Subcutaneous abdominal adipose tissue (tissue), 5 donors: ENCODE measurements around the gene RNU2-1.
"Not testable (repeated sequence)": the region's sequence is repeated elsewhere in the genome, so short reads cannot be mapped to it uniquely, and the experiment has no call there.

Source experiments
- H3K27ac ChIP-seq: one replicate; pipeline ENCODE4 v1.7.0; 2013; ENCODE audit warnings: low read depth, mild to moderate bottlenecking, inconsistent platforms, low read length, moderate library complexity
- H3K27me3 ChIP-seq, 5 donors: one replicate each; pipeline ENCODE4 v1.7.0; 2013; ENCODE audit warnings: low read length in 5 of 5, inconsistent platforms in 1 of 5; ENCODE audit not compliant: control insufficient read depth in 5 of 5, insufficient read depth in 4 of 5
- H3K36me3 ChIP-seq, 5 donors: one replicate each; pipeline ENCODE4 v1.7.0; 2013; ENCODE audit warnings: low read length in 5 of 5; ENCODE audit not compliant: control insufficient read depth in 5 of 5, insufficient read depth in 5 of 5
- H3K4me1 ChIP-seq, 5 donors: one replicate each; pipeline ENCODE4 v1.7.0; 2013; ENCODE audit warnings: low read length in 5 of 5, mild to moderate bottlenecking in 3 of 5, moderate library complexity in 1 of 5; ENCODE audit not compliant: control insufficient read depth in 5 of 5, insufficient read depth in 5 of 5
- H3K4me3 ChIP-seq, 5 donors: one replicate each; pipeline ENCODE4 v1.7.0; 2013; ENCODE audit warnings: low read length in 5 of 5, low read depth in 1 of 5
- H3K9ac ChIP-seq, 5 donors: one replicate each; pipeline ENCODE4 v1.7.0; 2013; ENCODE audit warnings: low read length in 5 of 5, mild to moderate bottlenecking in 4 of 5, moderate library complexity in 3 of 5
- H3K9me3 ChIP-seq, 5 donors: one replicate each; pipeline ENCODE4 v1.7.0; 2013; ENCODE audit warnings: low read length in 5 of 5; ENCODE audit not compliant: control insufficient read depth in 5 of 5
- donor health status: healthy.
- donor health status: healthy.
- donor health status: healthy.
- donor health status: healthy.
- donor health status: healthy.

The RNU2-1 gene

GRCh38 chr17:43216762-43217613, 16.8 kb downstream of the RNU2-1 start:
- H3K27me3 ChIP-seq, result no peaks in the 10 kb centered on the region
- no peak overlapping the region for H3K27ac ChIP-seq
- H3K36me3 ChIP-seq, result peaks cover 0 to 50% (median 26%) of the 10 kb centered on the region in 5 donors

GRCh38 chr17:43216369-43216761, 17.4 kb downstream of the RNU2-1 start:
- Histone ChIP-seq H3K9me3 (no peaks in the 10 kb centered on the region), H3K36me3 (peaks cover 0 to 48% (median 26%) of the 10 kb centered on the region in 5 donors), H3K4me3 (no peak overlapping the region), H3K4me1 (peaks cover 5 to 30% (median 18%) of the 10 kb centered on the region in 5 donors), H3K9ac (no peak overlapping the region), H3K27ac (no peak overlapping the region), H3K27me3 (no peaks in the 10 kb centered on the region)

More at GRCh38 chr17:43216762-43217613, 16.8 kb downstream of the RNU2-1 start:
- H3K4me1 ChIP-seq, result peaks cover 5 to 27% (median 17%) of the 10 kb centered on the region in 5 donors
- no peak overlapping the region for H3K9ac ChIP-seq
- H3K4me3 ChIP-seq, result no peak overlapping the region
- no peaks in the 10 kb centered on the region for H3K9me3 ChIP-seq

GRCh38 chr17:43215341-43215740, 18.4 kb downstream of the RNU2-1 start:
- no peaks in the 10 kb centered on the region for H3K9me3 ChIP-seq
- H3K9ac ChIP-seq, result no peak overlapping the region
- no peaks in the 10 kb centered on the region for H3K27me3 ChIP-seq
- H3K4me3 ChIP-seq, result no peak overlapping the region
- peaks cover 0 to 42% (median 26%) of the 10 kb centered on the region in 5 donors for H3K36me3 ChIP-seq
- H3K4me1 ChIP-seq, result peaks cover 5 to 35% (median 24%) of the 10 kb centered on the region in 5 donors
- no peak overlapping the region for H3K27ac ChIP-seq

- no peak overlapping the region for H3K9ac ChIP-seq
These were observed 20.2 kb downstream of the RNU2-1 start for GRCh38 chr17:43213545-43213944.

GRCh38 chr17:43212641-43213490, 20.9 kb downstream of the RNU2-1 start:
- Histone ChIP-seq H3K4me3 (peak overlapping the region; percentile 77 to 86 (median 81)), H3K9ac (peak overlapping the region in 4 of 5 donors; percentile 81 to 93 (median 92)), H3K27ac (peak overlapping the region; percentile 45), H3K9me3 (no peaks in the 10 kb centered on the region), H3K27me3 (no peaks in the 10 kb centered on the region), H3K4me1 (peaks cover 5 to 31% (median 20%) of the 10 kb centered on the region in 5 donors), H3K36me3 (peaks cover 15 to 55% (median 38%) of the 10 kb centered on the region in 5 donors)

More at GRCh38 chr17:43213545-43213944, 20.2 kb downstream of the RNU2-1 start:
- Histone ChIP-seq H3K4me3 (peak overlapping the region in 3 of 5 donors; percentile 23 to 85 (median 81)), H3K9me3 (no peaks in the 10 kb centered on the region), H3K27ac (no peak overlapping the region), H3K4me1 (peaks cover 5 to 31% (median 20%) of the 10 kb centered on the region in 5 donors), H3K36me3 (peaks cover 9 to 48% (median 32%) of the 10 kb centered on the region in 5 donors), H3K27me3 (no peaks in the 10 kb centered on the region)

GRCh38 chr17:43211480-43212402, 22.0 kb downstream of the RNU2-1 start, which contains the start of gene TMEM106A:
TSS of gene TMEM106A (plus strand) at chr17:43211875. CDS start at chr17:43213042, 1,167 bp downstream.
- H3K36me3 ChIP-seq, result peaks cover 23 to 55% (median 44%) of the 10 kb centered on the region in 5 donors

GRCh38 chr17:43211123-43211479, 22.7 kb downstream of the RNU2-1 start:
- Histone ChIP-seq H3K27me3 (no peaks in the 10 kb centered on the region), H3K36me3 (peaks cover 23 to 55% (median 37%) of the 10 kb centered on the region in 5 donors), H3K9ac (peak overlapping the region in 4 of 5 donors; percentile 49 to 81 (median 78)), H3K9me3 (no peaks in the 10 kb centered on the region), H3K4me3 (peak overlapping the region; percentile 78 to 86 (median 81)), H3K27ac (peak overlapping the region; percentile 45), H3K4me1 (peaks cover 5 to 31% (median 20%) of the 10 kb centered on the region in 5 donors)

More at GRCh38 chr17:43211480-43212402, 22.0 kb downstream of the RNU2-1 start, which contains the start of gene TMEM106A:
- no peaks in the 10 kb centered on the region for H3K9me3 ChIP-seq
- peak within 1 kb of the TSS; percentile 78 to 93 (median 92) for H3K9ac ChIP-seq
- H3K27ac ChIP-seq, result peak within 1 kb of the TSS; percentile 45
- peak within 1 kb of the TSS; percentile 78 to 86 (median 81) for H3K4me3 ChIP-seq
- no peaks in the 10 kb centered on the region for H3K27me3 ChIP-seq
- peaks cover 5 to 31% (median 20%) of the 10 kb centered on the region in 5 donors for H3K4me1 ChIP-seq

- H3K27ac ChIP-seq, result peak overlapping the region; percentile 45
These were observed 23.2 kb downstream of the RNU2-1 start for GRCh38 chr17:43210576-43210975.

GRCh38 chr17:43203013-43203412, 30.8 kb downstream of the RNU2-1 start:
- peaks cover 31 to 97% (median 73%) of the 10 kb centered on the region in 5 donors for H3K36me3 ChIP-seq
- H3K27me3 ChIP-seq, H3K4me3 ChIP-seq: not testable (repeated sequence)

More at GRCh38 chr17:43210576-43210975, 23.2 kb downstream of the RNU2-1 start:
- no peaks in the 10 kb centered on the region for H3K9me3 ChIP-seq
- H3K4me1 ChIP-seq, result peaks cover 5 to 31% (median 20%) of the 10 kb centered on the region in 5 donors
- no peak overlapping the region for H3K4me3 ChIP-seq
- peak overlapping the region in 2 of 5 donors; percentile 49 to 81 for H3K9ac ChIP-seq
- H3K27me3 ChIP-seq, result no peaks in the 10 kb centered on the region
- peaks cover 23 to 51% (median 32%) of the 10 kb centered on the region in 5 donors for H3K36me3 ChIP-seq

More at GRCh38 chr17:43203013-43203412, 30.8 kb downstream of the RNU2-1 start:
- H3K27ac ChIP-seq, H3K9me3 ChIP-seq, H3K9ac ChIP-seq, H3K4me1 ChIP-seq: not testable (repeated sequence)
